Smooth muscle cell (in vitro differentiated cells): ENCODE data around the gene C20orf173. TPM values are rescaled to one million over a fixed set of nuclear protein-coding genes. Genes with fewer than 3 reads are reported as not detected.

Source experiments
- DNase-seq: peaks from one replicate; lab custom pipeline; 2025; ENCODE audit not compliant: unreplicated experiment; lab: John Stamatoyannopoulos, UW
- H2AFZ ChIP-seq: fragments of 200-600 bp; sonication (generic); 2 replicates; pipeline ENCODE4 v1.6.0; 2016; ENCODE audit warnings: antibody characterized with exemption, low read depth, mild to moderate bottlenecking
- H3F3A ChIP-seq: fragments of 200-600 bp; sonication (generic); 2 replicates; pipeline ENCODE4 v1.6.0; 2017; ENCODE audit warnings: antibody characterized with exemption, low read depth
- H3K27ac ChIP-seq: fragments of 200-600 bp; sonication (generic); 2 replicates; pipeline ENCODE4 v1.5.1; 2016; ENCODE audit warnings: low read depth, mild to moderate bottlenecking
- H3K27me3 ChIP-seq: fragments of 200-600 bp; sonication (generic); 2 replicates; pipeline ENCODE4 v1.6.1; 2016; ENCODE audit warnings: low read depth, mild to moderate bottlenecking
- H3K36me3 ChIP-seq: fragments of 200-600 bp; sonication (generic); 2 replicates; pipeline ENCODE4 v1.5.1; 2016; ENCODE audit warnings: low read depth
- H3K4me1 ChIP-seq: fragments of 200-600 bp; sonication (generic); 2 replicates; pipeline ENCODE4 v1.5.1; 2016; ENCODE audit warnings: low read depth
- H3K4me2 ChIP-seq: fragments of 200-600 bp; sonication (generic); 2 replicates; pipeline ENCODE4 v1.6.0; 2016; ENCODE audit warnings: mild to moderate bottlenecking
- H3K4me3 ChIP-seq: fragments of 200-600 bp; sonication (generic); 2 replicates; pipeline ENCODE4 v1.5.1; 2016; ENCODE audit warnings: mild to moderate bottlenecking
- H3K79me2 ChIP-seq: fragments of 200-600 bp; sonication (generic); 2 replicates; pipeline ENCODE4 v1.6.0; 2016; ENCODE audit warnings: low read depth, mild to moderate bottlenecking
- H3K9ac ChIP-seq: fragments of 200-600 bp; sonication (generic); 2 replicates; pipeline ENCODE4 v1.6.0; 2016; ENCODE audit warnings: low read depth
- H3K9me3 ChIP-seq: fragments of 200-600 bp; sonication (generic); replicated peaks from 2 replicates; pipeline ENCODE4 v1.5.1; 2016; ENCODE audit warnings: low read depth
- H4K20me1 ChIP-seq: fragments of 200-600 bp; sonication (generic); 2 replicates; pipeline ENCODE4 v1.6.0; 2016; ENCODE audit warnings: low read depth
- CTCF ChIP-seq: fragments of 200-600 bp; sonication (generic); IDR thresholded peaks from 2 replicates; pipeline ENCODE4 v1.5.1; 2017; ENCODE audit warnings: borderline replicate concordance, mild to moderate bottlenecking, antibody characterized with exemption; ENCODE audit not compliant: insufficient read depth, poor library complexity, severe bottlenecking
- WGBS: methylation state at CpG from one replicate; pipeline ENCODE4 v1.1.7; 2016; ENCODE audit warnings: low lambda C conversion rate; 5-methylcytosine and 5-hydroxymethylcytosine counted together
- polyA plus RNA-seq: library from polyadenylated mRNA; unstranded; fragments of >200 nt; fragmentation: Nextera tagmentation; extraction: Ambion mirVana; gene quantifications from 2 replicates; pipeline ENCODE4 v1.2.1, GENCODE V29; 2016
- total RNA-seq: library from RNA; depleted of rRNA; stranded (reverse); fragments of >200 nt; gene quantifications from 2 replicates; pipeline ENCODE4 v1.2.3, GENCODE V29; 2014

C20orf173 gene
- total and polyA plus RNA-seq, 2 experiments from 2014 or later = not detected

- 100% methylated on average over 5 of the region's 5 CpGs for WGBS
- Histone ChIP-seq H3K79me2 (no peaks in the 10 kb centered on the region), H3K4me1 (no peaks in the 10 kb centered on the region), H4K20me1 (peaks cover 19% of the 10 kb centered on the region), H2AFZ (no peak overlapping the region), H3K4me3 (no peak overlapping the region), H3K27me3 (no peaks in the 10 kb centered on the region), H3K4me2 (no peak overlapping the region), H3K9me3 (no peaks in the 10 kb centered on the region), H3K9ac (no peak overlapping the region), H3K27ac (no peak overlapping the region), H3F3A (no peaks in the 10 kb centered on the region), H3K36me3 (no peaks in the 10 kb centered on the region)
- no peak for TF ChIP-seq CTCF
- DNase-seq = no peak
Observed at GRCh38 chr20:35504751-35505150, 24.7 kb downstream of the C20orf173 start.

GRCh38 chr20:35503841-35504561 is 25.5 kb downstream of the C20orf173 start:
- Histone ChIP-seq H3K9ac (no peak overlapping the region), H3K4me1 (no peaks in the 10 kb centered on the region), H3F3A (no peaks in the 10 kb centered on the region), H3K27ac (no peak overlapping the region), H3K9me3 (no peaks in the 10 kb centered on the region), H3K79me2 (no peaks in the 10 kb centered on the region), H2AFZ (no peak overlapping the region), H4K20me1 (peaks cover 19% of the 10 kb centered on the region), H3K4me3 (no peak overlapping the region), H3K27me3 (no peaks in the 10 kb centered on the region), H3K36me3 (no peaks in the 10 kb centered on the region), H3K4me2 (no peak overlapping the region)
- TF ChIP-seq CTCF = no peak
- 94% methylated on average over 16 of the region's 16 CpGs for WGBS
- DNase-seq = no peak

- no peaks in the 10 kb centered on the region for H3K9me3 ChIP-seq
- no peaks in the 10 kb centered on the region for H3K27me3 ChIP-seq
- no peaks in the 10 kb centered on the region for H3K79me2 ChIP-seq
- peaks cover 19% of the 10 kb centered on the region for H4K20me1 ChIP-seq
- WGBS = 99% methylated on average over 10 of the region's 10 CpGs
- no peaks in the 10 kb centered on the region for H3K4me1 ChIP-seq
- no peaks in the 10 kb centered on the region for H3K36me3 ChIP-seq
- no peaks in the 10 kb centered on the region for H3F3A ChIP-seq
- H3K4me2 ChIP-seq = no peak overlapping the region
- H3K9ac ChIP-seq = no peak overlapping the region
- DNase-seq = no peak
- no peak overlapping the region for H2AFZ ChIP-seq
- no peak overlapping the region for H3K27ac ChIP-seq
- no peak overlapping the region for H3K4me3 ChIP-seq
- no peak for TF ChIP-seq CTCF
Observed at GRCh38 chr20:35503281-35503680, 26.2 kb downstream of the C20orf173 start.

GRCh38 chr20:35502352-35502751 is 27.1 kb downstream of the C20orf173 start:
- TF ChIP-seq CTCF = no peak
- 95% methylated on average over 8 of the region's 8 CpGs for WGBS

More at GRCh38 chr20:35502352-35502751, 27.1 kb downstream of the C20orf173 start:
- peaks cover 15% of the 10 kb centered on the region for H4K20me1 ChIP-seq
- DNase-seq = no peak
- no peak overlapping the region for H3K4me3 ChIP-seq
- no peak overlapping the region for H3K4me2 ChIP-seq
- H2AFZ ChIP-seq = no peak overlapping the region
- H3K4me1 ChIP-seq = no peaks in the 10 kb centered on the region
- H3K27me3 ChIP-seq = no peaks in the 10 kb centered on the region
- no peaks in the 10 kb centered on the region for H3K9me3 ChIP-seq
- no peaks in the 10 kb centered on the region for H3F3A ChIP-seq
- no peak overlapping the region for H3K27ac ChIP-seq
- no peaks in the 10 kb centered on the region for H3K79me2 ChIP-seq
- peaks cover 2% of the 10 kb centered on the region for H3K36me3 ChIP-seq
- no peak overlapping the region for H3K9ac ChIP-seq
